Activated CD4-positive, alpha-beta T cell treated with anti-CD3 and anti-CD28 coated beads, Interleukin-2, amount 10 ng/mL, durations not matched to agents 7 days and 5 days (primary cell): Measurements from ENCODE around the gene H3-3A. TPM values are rescaled to one million over a fixed set of nuclear protein-coding genes. Genes with fewer than 3 reads are reported as not detected.

Experiments
- CTCF ChIA-PET: fragments of 350-600 bp; sonication (Branson Sonifier 250); formaldehyde crosslinking; loops from one replicate; lab custom pipeline; 2021; ENCODE audit warnings: antibody characterized with exemption; lab: Charles Lee
- POLR2A ChIA-PET: fragments of 350-600 bp; sonication (Branson Sonifier 250); formaldehyde crosslinking; loops from one replicate; lab custom pipeline; 2021; ENCODE audit warnings: antibody characterized with exemption; lab: Charles Lee
- DNase-seq: peaks from one replicate; pipeline ENCODE4 v3.0.0-alpha.2; 2020
- H3K27ac Mint-ChIP-seq: one replicate; pipeline ENCODE4 v1.8.0; 2021; ENCODE audit warnings: mild to moderate bottlenecking, moderate library complexity, mixed read lengths
- H3K27me3 Mint-ChIP-seq: one replicate; pipeline ENCODE4 v1.8.0; 2021; ENCODE audit warnings: mixed read lengths
- H3K36me3 Mint-ChIP-seq: one replicate; pipeline ENCODE4 v1.8.0; 2021; ENCODE audit warnings: low read depth, mixed read lengths
- H3K4me1 Mint-ChIP-seq: one replicate; pipeline ENCODE4 v1.8.0; 2021; ENCODE audit warnings: mixed read lengths
- H3K4me3 Mint-ChIP-seq: one replicate; pipeline ENCODE4 v1.8.0; 2021; ENCODE audit warnings: mild to moderate bottlenecking, moderate library complexity, mixed read lengths
- H3K9me3 Mint-ChIP-seq: one replicate; pipeline ENCODE4 v1.8.0; 2021; ENCODE audit warnings: mixed read lengths
- total RNA-seq, 2 experiments: library from RNA; stranded (reverse); gene quantifications; one replicate each; pipeline ENCODE4 v1.2.3, GENCODE V29; 2021

The H3-3A gene
- total RNA-seq, 2 experiments from 2014 or later = 651 to 657 TPM

- Mint-ChIP-seq H3K36me3 (no peaks in the 10 kb centered on the region), H3K4me3 (no peak overlapping the region), H3K9me3 (no peaks in the 10 kb centered on the region), H3K27me3 (peaks cover 5% of the 10 kb centered on the region), H3K4me1 (no peaks in the 10 kb centered on the region), H3K27ac (no peak overlapping the region)
- POLR2A ChIA-PET = no interaction called here
- DNase-seq = no peak
- CTCF ChIA-PET = interaction anchor here (1.1 kb wide), 1 partner anchor 10 kb away, joined by 3 read pairs; no protein-coding TSS in a partner anchor
Measured at GRCh38 chr1:226034482-226034881, 28.0 kb upstream of the H3-3A start.

- Mint-ChIP-seq H3K27me3 (peaks cover 7% of the 10 kb centered on the region), H3K27ac (no peak overlapping the region), H3K9me3 (no peaks in the 10 kb centered on the region), H3K4me1 (no peaks in the 10 kb centered on the region), H3K4me3 (no peak overlapping the region), H3K36me3 (no peaks in the 10 kb centered on the region)
- DNase-seq = no peak
- ChIA-PET CTCF (interaction anchor here (0.6 to 0.9 kb wide), 2 partner anchors 9 to 289 kb away, joined by 3 to 7 read pairs; no protein-coding TSS in a partner anchor), POLR2A (no interaction called here)
Measured at GRCh38 chr1:226035915-226036314, 26.6 kb upstream of the H3-3A start.

DNA sequence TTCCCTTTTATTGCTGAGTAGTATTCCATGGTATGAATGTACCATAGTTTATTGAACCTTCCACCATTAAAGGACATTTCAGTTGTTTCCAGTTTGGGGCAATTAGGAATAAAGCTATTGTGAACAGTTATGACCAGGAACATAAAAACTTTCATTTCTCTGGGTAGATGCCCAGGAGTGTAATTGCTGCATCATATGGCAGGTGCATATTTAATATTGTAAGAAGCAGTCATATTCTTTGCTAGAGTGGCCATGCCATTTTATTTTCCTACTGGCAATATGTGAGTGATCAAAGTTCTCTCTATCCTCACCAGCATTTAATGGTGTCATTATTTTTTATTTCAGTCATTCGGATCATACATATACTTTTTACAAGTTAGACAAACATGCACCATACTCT, 23.9 kb upstream of the H3-3A start:
- no peaks in the 10 kb centered on the region for H3K4me1 Mint-ChIP-seq
- no peak for DNase-seq
- POLR2A ChIA-PET = no interaction called here
- H3K27me3 Mint-ChIP-seq = peaks cover 2% of the 10 kb centered on the region
- H3K4me3 Mint-ChIP-seq = no peak overlapping the region
- H3K36me3 Mint-ChIP-seq = no peaks in the 10 kb centered on the region
- no peak overlapping the region for H3K27ac Mint-ChIP-seq
- no peaks in the 10 kb centered on the region for H3K9me3 Mint-ChIP-seq
- CTCF ChIA-PET = no interaction called here

DNA sequence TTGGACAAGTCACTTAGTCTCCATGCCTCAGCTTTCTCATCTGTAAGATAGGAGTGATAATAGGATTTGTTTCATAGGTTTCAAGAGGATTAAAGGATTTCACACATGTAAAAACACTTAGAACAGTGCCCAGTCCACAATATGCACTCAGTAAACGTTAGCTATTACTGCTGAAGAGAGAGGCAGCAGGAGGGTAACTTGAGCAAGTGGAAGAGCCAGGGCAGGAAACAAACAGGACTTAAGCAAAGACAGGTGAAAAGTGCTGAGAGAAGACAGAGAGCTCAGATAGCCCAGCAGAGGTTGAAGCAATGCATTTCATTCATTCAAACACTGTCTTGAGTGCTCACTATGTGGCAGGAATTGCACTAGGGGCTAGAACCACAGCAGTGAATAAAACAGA, 21.1 kb upstream of the H3-3A start:
- CTCF ChIA-PET = interaction anchor here (0.6 kb wide), 2 partner anchors 20 to 203 kb away, joined by 3 read pairs; no protein-coding TSS in a partner anchor
- Mint-ChIP-seq H3K4me3 (no peak overlapping the region), H3K36me3 (no peaks in the 10 kb centered on the region), H3K9me3 (no peaks in the 10 kb centered on the region), H3K27me3 (peaks cover 2% of the 10 kb centered on the region), H3K4me1 (no peaks in the 10 kb centered on the region), H3K27ac (no peak overlapping the region)
- no peak for DNase-seq
- POLR2A ChIA-PET = no interaction called here

GRCh38 chr1:226044514-226045101, 17.9 kb upstream of the H3-3A start:
- Mint-ChIP-seq H3K27ac (no peak overlapping the region), H3K36me3 (no peaks in the 10 kb centered on the region), H3K4me1 (no peaks in the 10 kb centered on the region), H3K4me3 (no peak overlapping the region), H3K27me3 (peaks cover 7% of the 10 kb centered on the region), H3K9me3 (no peaks in the 10 kb centered on the region)
- ChIA-PET POLR2A (no interaction called here), CTCF (interaction anchor here (0.7 to 1.6 kb wide), 2 partner anchors 11 to 21 kb away, joined by 3 to 4 read pairs; no protein-coding TSS in a partner anchor)
- no peak for DNase-seq

DNA sequence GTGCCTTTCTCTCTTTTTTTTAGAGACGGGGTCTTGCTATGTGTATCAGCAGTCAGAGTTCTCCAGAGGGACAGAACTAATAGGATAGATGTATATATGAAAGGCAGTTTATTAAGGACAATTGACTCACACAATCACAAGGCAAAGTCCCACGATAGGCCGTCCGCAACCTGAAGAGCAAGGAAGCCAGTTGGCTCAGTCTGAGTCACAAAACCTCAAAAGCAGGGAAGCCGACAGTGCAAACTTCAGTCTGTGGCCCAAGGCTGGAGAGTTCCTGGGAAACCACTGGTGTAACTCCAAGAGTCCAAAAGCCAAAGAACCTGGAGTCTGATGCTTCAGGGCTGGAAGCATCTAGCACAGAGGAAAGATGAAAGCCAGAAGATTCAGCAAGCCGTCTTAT, 16.3 kb upstream of the H3-3A start:
- Mint-ChIP-seq H3K27ac (no peak overlapping the region), H3K9me3 (no peaks in the 10 kb centered on the region), H3K36me3 (no peaks in the 10 kb centered on the region), H3K4me3 (no peak overlapping the region), H3K27me3 (peaks cover 5% of the 10 kb centered on the region), H3K4me1 (no peaks in the 10 kb centered on the region)
- DNase-seq = no peak
- POLR2A ChIA-PET = no interaction called here
- CTCF ChIA-PET = no interaction called here

DNA sequence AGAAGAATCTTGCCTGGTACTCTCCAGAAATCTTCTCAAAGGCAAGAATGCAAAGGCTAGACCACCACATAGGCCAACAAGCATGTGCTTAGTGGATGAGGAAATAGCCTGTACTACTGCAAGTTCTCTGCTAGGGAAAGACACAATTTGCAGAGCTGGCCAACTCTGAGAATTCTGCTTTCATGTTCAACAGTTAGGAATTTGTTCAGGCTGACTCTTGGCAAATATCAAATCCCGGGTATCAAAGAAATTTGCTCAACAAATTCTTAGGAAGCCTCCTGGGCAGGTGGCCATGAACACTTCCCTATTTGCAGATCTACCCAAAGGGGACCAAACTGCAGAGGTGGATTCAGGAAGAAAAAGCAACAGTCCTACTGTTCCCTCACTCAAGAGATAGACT, 15.0 kb upstream of the H3-3A start:
- CTCF ChIA-PET = interaction anchor here (1.0 kb wide), 1 partner anchor 9 kb away, joined by 3 read pairs; no protein-coding TSS in a partner anchor
- H3K27me3 Mint-ChIP-seq = peaks cover 5% of the 10 kb centered on the region
- POLR2A ChIA-PET = no interaction called here

DNA sequence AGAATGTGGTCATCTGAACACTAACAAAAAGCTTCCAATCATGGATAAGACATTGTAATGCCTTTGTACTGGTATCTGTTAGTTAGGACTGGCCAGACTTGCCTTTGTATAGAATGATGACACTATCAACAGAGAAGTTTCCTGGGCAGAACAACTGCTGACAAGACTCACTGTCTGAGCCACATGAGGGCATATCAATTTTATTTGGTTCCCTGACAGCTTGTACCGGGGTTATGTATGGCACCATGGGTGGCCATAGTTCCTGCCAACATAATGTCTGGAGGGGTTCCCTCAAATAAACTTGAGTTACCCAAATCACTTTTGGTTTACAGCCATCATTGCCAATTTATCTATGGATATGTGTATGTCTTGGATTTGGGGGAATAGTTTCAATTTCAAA, 13.6 kb upstream of the H3-3A start:
- Mint-ChIP-seq H3K4me1 (no peaks in the 10 kb centered on the region), H3K4me3 (no peak overlapping the region), H3K36me3 (no peaks in the 10 kb centered on the region), H3K27ac (no peak overlapping the region), H3K27me3 (peaks cover 5% of the 10 kb centered on the region), H3K9me3 (no peaks in the 10 kb centered on the region)
- DNase-seq = no peak
- ChIA-PET CTCF (no interaction called here), POLR2A (interaction anchor here (0.7 kb wide), 1 partner anchor 247 kb away, joined by 3 read pairs; no protein-coding TSS in a partner anchor)

More for the DNA sequence above, 15.0 kb upstream of the H3-3A start:
- H3K4me1 Mint-ChIP-seq = no peaks in the 10 kb centered on the region
- no peak for DNase-seq
- H3K27ac Mint-ChIP-seq = no peak overlapping the region
- H3K4me3 Mint-ChIP-seq = no peak overlapping the region
- H3K36me3 Mint-ChIP-seq = no peaks in the 10 kb centered on the region
- no peaks in the 10 kb centered on the region for H3K9me3 Mint-ChIP-seq

GRCh38 chr1:226050133-226050532, 12.4 kb upstream of the H3-3A start:
- Mint-ChIP-seq H3K4me3 (no peak overlapping the region), H3K27ac (no peak overlapping the region), H3K27me3 (peaks cover 5% of the 10 kb centered on the region), H3K4me1 (no peaks in the 10 kb centered on the region), H3K36me3 (no peaks in the 10 kb centered on the region), H3K9me3 (no peaks in the 10 kb centered on the region)
- POLR2A ChIA-PET = no interaction called here
- no peak for DNase-seq
- CTCF ChIA-PET = no interaction called here

- Mint-ChIP-seq H3K4me1 (peaks cover 2% of the 10 kb centered on the region), H3K4me3 (no peak overlapping the region), H3K27ac (no peak overlapping the region), H3K9me3 (no peaks in the 10 kb centered on the region), H3K27me3 (peaks cover 5% of the 10 kb centered on the region), H3K36me3 (no peaks in the 10 kb centered on the region)
- CTCF ChIA-PET = no interaction called here
- no peak for DNase-seq
- POLR2A ChIA-PET = no interaction called here
Measured at GRCh38 chr1:226051365-226051764, 11.2 kb upstream of the H3-3A start.

- no peak for DNase-seq
- peaks cover 3% of the 10 kb centered on the region for H3K4me1 Mint-ChIP-seq
- ChIA-PET CTCF (interaction anchor here (0.6 to 0.8 kb wide), 3 partner anchors 10 to 310 kb away, joined by 3 to 5 read pairs (median 4); partner anchors contain the start of gene H3-3A), POLR2A (no interaction called here)
- H3K27ac Mint-ChIP-seq = no peak overlapping the region
- no peaks in the 10 kb centered on the region for H3K36me3 Mint-ChIP-seq
- no peak overlapping the region for H3K4me3 Mint-ChIP-seq
- no peaks in the 10 kb centered on the region for H3K9me3 Mint-ChIP-seq
- H3K27me3 Mint-ChIP-seq = peaks cover 5% of the 10 kb centered on the region
Measured at GRCh38 chr1:226052061-226052460, 10.5 kb upstream of the H3-3A start.

- peaks cover 7% of the 10 kb centered on the region for H3K4me1 Mint-ChIP-seq
- CTCF ChIA-PET = interaction anchor here (1.1 to 3.7 kb wide), 2 partner anchors 10 to 33 kb away, joined by 3 to 14 read pairs; no protein-coding TSS in a partner anchor
- no peak for DNase-seq
- H3K27me3 Mint-ChIP-seq = no peaks in the 10 kb centered on the region
- no peak overlapping the region for H3K4me3 Mint-ChIP-seq
- peaks cover 11% of the 10 kb centered on the region for H3K36me3 Mint-ChIP-seq
- POLR2A ChIA-PET = interaction anchor here (0.6 kb wide), 1 partner anchor 658 kb away, joined by 3 read pairs; no protein-coding TSS in a partner anchor
- no peaks in the 10 kb centered on the region for H3K9me3 Mint-ChIP-seq
- H3K27ac Mint-ChIP-seq = no peak overlapping the region
Measured at GRCh38 chr1:226054519-226055327, 7.8 kb upstream of the H3-3A start.

DNA sequence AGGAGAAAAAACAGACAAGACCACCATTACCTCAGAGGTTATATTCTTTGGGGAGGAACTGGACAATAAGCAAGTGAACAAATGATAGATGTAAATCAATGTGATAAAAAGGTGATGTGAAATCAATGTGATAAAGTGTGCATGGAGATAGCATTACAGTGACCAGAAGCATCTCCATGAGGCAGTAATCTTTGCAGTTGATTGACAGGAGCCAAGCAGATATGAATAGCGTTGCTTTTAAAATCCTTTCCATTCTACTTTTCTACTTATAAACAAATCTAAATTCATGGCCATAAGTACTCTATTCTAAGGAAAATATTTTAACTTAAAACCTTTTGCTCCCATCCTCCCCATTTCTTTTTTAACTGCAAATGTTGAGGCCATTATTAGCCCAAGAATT, 2.8 kb upstream of the H3-3A start:
- H3K36me3 Mint-ChIP-seq = peaks cover 22% of the 10 kb centered on the region
- no peak overlapping the region for H3K27ac Mint-ChIP-seq
- ChIA-PET CTCF (interaction anchor here (0.6 kb wide), 1 partner anchor 53 kb away, joined by 3 read pairs; no protein-coding TSS in a partner anchor), POLR2A (no interaction called here)
- H3K4me1 Mint-ChIP-seq = peaks cover 19% of the 10 kb centered on the region
- H3K4me3 Mint-ChIP-seq = no peak overlapping the region
- H3K27me3 Mint-ChIP-seq = no peaks in the 10 kb centered on the region
- no peaks in the 10 kb centered on the region for H3K9me3 Mint-ChIP-seq
- DNase-seq = no peak
